Measurements from ENCODE around the gene MRPL41. TPM values are rescaled to one million over a fixed set of nuclear protein-coding genes. Genes with fewer than 3 reads are reported as not detected.
"Not testable (repeated sequence)": the region's sequence is repeated elsewhere in the genome, so short reads cannot be mapped to it uniquely, and the experiment has no call there.

The MRPL41 gene
- total and polyA plus RNA-seq, 4 donors: 21.5 to 64.0 (median 48.7) TPM

GRCh38 chr9:137511758-137512463, 39.8 kb upstream of the MRPL41 start:
- H3K4me1 ChIP-seq (ENCODE audit: control insufficient read depth, insufficient read depth, low read length): no peaks in the 10 kb centered on the region
- no peaks in the 10 kb centered on the region for H3K9me3 ChIP-seq (ENCODE audit: control insufficient read depth, insufficient read depth, low read length)
- 89% methylated on average over 23 of the region's 25 CpGs for WGBS (ENCODE audit: insufficient coverage)
- no peak overlapping the region for H3K4me3 ChIP-seq (ENCODE audit: low read depth, low read length)
- H3K36me3 ChIP-seq (ENCODE audit: control insufficient read depth, insufficient read depth, low read length): peaks cover 9% of the 10 kb centered on the region
- no peaks in the 10 kb centered on the region for H3K27me3 ChIP-seq (ENCODE audit: control insufficient read depth, insufficient read depth, low read length)
- DNase-seq (ENCODE audit: low read depth in 4 of 6, low spot score in 6 of 6): no peak
- H3K27ac ChIP-seq (ENCODE audit: low read depth, low read length): no peak overlapping the region

- DNase-seq (ENCODE audit: low read depth in 4 of 6, low spot score in 6 of 6); H3K9me3 ChIP-seq (ENCODE audit: control insufficient read depth, insufficient read depth, low read length); H3K4me1 ChIP-seq (ENCODE audit: control insufficient read depth, insufficient read depth, low read length); H3K4me3 ChIP-seq (ENCODE audit: low read depth, low read length); H3K27ac ChIP-seq (ENCODE audit: low read depth, low read length); H3K36me3 ChIP-seq (ENCODE audit: control insufficient read depth, insufficient read depth, low read length); H3K27me3 ChIP-seq (ENCODE audit: control insufficient read depth, insufficient read depth, low read length): not testable (repeated sequence)
- WGBS (ENCODE audit: insufficient coverage): 83% methylated on average over 1 of the region's 5 CpGs
Observed at GRCh38 chr9:137513136-137513535, 38.5 kb upstream of the MRPL41 start.

GRCh38 chr9:137513801-137514570, 37.7 kb upstream of the MRPL41 start:
- H3K27ac ChIP-seq (ENCODE audit: low read depth, low read length); H3K27me3 ChIP-seq (ENCODE audit: control insufficient read depth, insufficient read depth, low read length); H3K4me1 ChIP-seq (ENCODE audit: control insufficient read depth, insufficient read depth, low read length); H3K4me3 ChIP-seq (ENCODE audit: low read depth, low read length); H3K9me3 ChIP-seq (ENCODE audit: control insufficient read depth, insufficient read depth, low read length); H3K36me3 ChIP-seq (ENCODE audit: control insufficient read depth, insufficient read depth, low read length); DNase-seq (ENCODE audit: low read depth in 4 of 6, low spot score in 6 of 6): not testable (repeated sequence)
- 94% methylated on average over 36 of the region's 42 CpGs for WGBS (ENCODE audit: insufficient coverage)

- DNase-seq (ENCODE audit: low read depth in 4 of 6, low spot score in 6 of 6): no peak
Observed at GRCh38 chr9:137514691-137515337, 36.9 kb upstream of the MRPL41 start.

GRCh38 chr9:137515338-137515724, 36.3 kb upstream of the MRPL41 start:
- H3K4me3 ChIP-seq (ENCODE audit: low read depth, low read length): no peak overlapping the region
- H3K9me3 ChIP-seq (ENCODE audit: control insufficient read depth, insufficient read depth, low read length): no peaks in the 10 kb centered on the region
- no peak for DNase-seq (ENCODE audit: low read depth in 4 of 6, low spot score in 6 of 6)
- 85% methylated on average over 21 of the region's 23 CpGs for WGBS (ENCODE audit: insufficient coverage)
- H3K27me3 ChIP-seq (ENCODE audit: control insufficient read depth, insufficient read depth, low read length): no peaks in the 10 kb centered on the region
- H3K27ac ChIP-seq (ENCODE audit: low read depth, low read length): no peak overlapping the region
- peaks cover 14% of the 10 kb centered on the region for H3K36me3 ChIP-seq (ENCODE audit: control insufficient read depth, insufficient read depth, low read length)
- no peaks in the 10 kb centered on the region for H3K4me1 ChIP-seq (ENCODE audit: control insufficient read depth, insufficient read depth, low read length)

More at GRCh38 chr9:137514691-137515337, 36.9 kb upstream of the MRPL41 start:
- H3K9me3 ChIP-seq (ENCODE audit: control insufficient read depth, insufficient read depth, low read length): no peaks in the 10 kb centered on the region
- no peak overlapping the region for H3K27ac ChIP-seq (ENCODE audit: low read depth, low read length)
- 88% methylated on average over 28 of the region's 30 CpGs for WGBS (ENCODE audit: insufficient coverage)
- H3K36me3 ChIP-seq (ENCODE audit: control insufficient read depth, insufficient read depth, low read length): peaks cover 13% of the 10 kb centered on the region
- H3K4me1 ChIP-seq (ENCODE audit: control insufficient read depth, insufficient read depth, low read length): no peaks in the 10 kb centered on the region
- no peaks in the 10 kb centered on the region for H3K27me3 ChIP-seq (ENCODE audit: control insufficient read depth, insufficient read depth, low read length)
- H3K4me3 ChIP-seq (ENCODE audit: low read depth, low read length): no peak overlapping the region

- no peak for DNase-seq (ENCODE audit: low read depth in 4 of 6, low spot score in 6 of 6)
- H3K27ac ChIP-seq (ENCODE audit: low read depth, low read length): no peak overlapping the region
- no peak overlapping the region for H3K4me3 ChIP-seq (ENCODE audit: low read depth, low read length)
- peaks cover 20% of the 10 kb centered on the region for H3K36me3 ChIP-seq (ENCODE audit: control insufficient read depth, insufficient read depth, low read length)
- H3K27me3 ChIP-seq (ENCODE audit: control insufficient read depth, insufficient read depth, low read length): no peaks in the 10 kb centered on the region
- H3K9me3 ChIP-seq (ENCODE audit: control insufficient read depth, insufficient read depth, low read length): no peaks in the 10 kb centered on the region
- WGBS (ENCODE audit: insufficient coverage): 88% methylated on average over 7 of the region's 10 CpGs
- no peaks in the 10 kb centered on the region for H3K4me1 ChIP-seq (ENCODE audit: control insufficient read depth, insufficient read depth, low read length)
Observed at GRCh38 chr9:137516144-137516917, 35.3 kb upstream of the MRPL41 start.

GRCh38 chr9:137518661-137519459, 32.8 kb upstream of the MRPL41 start:
- H3K27me3 ChIP-seq (ENCODE audit: control insufficient read depth, insufficient read depth, low read length); H3K9me3 ChIP-seq (ENCODE audit: control insufficient read depth, insufficient read depth, low read length); DNase-seq (ENCODE audit: low read depth in 4 of 6, low spot score in 6 of 6); H3K27ac ChIP-seq (ENCODE audit: low read depth, low read length); H3K4me3 ChIP-seq (ENCODE audit: low read depth, low read length); H3K4me1 ChIP-seq (ENCODE audit: control insufficient read depth, insufficient read depth, low read length): not testable (repeated sequence)
- peaks cover 31% of the 10 kb centered on the region for H3K36me3 ChIP-seq (ENCODE audit: control insufficient read depth, insufficient read depth, low read length)
- 89% methylated on average over 12 of the region's 13 CpGs for WGBS (ENCODE audit: insufficient coverage)

GRCh38 chr9:137519553-137519952, 32.1 kb upstream of the MRPL41 start:
- no peaks in the 10 kb centered on the region for H3K27me3 ChIP-seq (ENCODE audit: control insufficient read depth, insufficient read depth, low read length)
- WGBS (ENCODE audit: insufficient coverage): 87% methylated on average over 10 of the region's 10 CpGs
- no peak overlapping the region for H3K27ac ChIP-seq (ENCODE audit: low read depth, low read length)
- H3K36me3 ChIP-seq (ENCODE audit: control insufficient read depth, insufficient read depth, low read length): peaks cover 31% of the 10 kb centered on the region
- H3K4me3 ChIP-seq (ENCODE audit: low read depth, low read length): no peak overlapping the region
- H3K4me1 ChIP-seq (ENCODE audit: control insufficient read depth, insufficient read depth, low read length): peaks cover 5% of the 10 kb centered on the region
- no peaks in the 10 kb centered on the region for H3K9me3 ChIP-seq (ENCODE audit: control insufficient read depth, insufficient read depth, low read length)
- no peak for DNase-seq (ENCODE audit: low read depth in 4 of 6, low spot score in 6 of 6)

All from spinal cord (tissue), 10 donors.